WI38 (cell line): ENCODE data around the gene STMND1.
A peak's percentile ranks its signal among the peaks of the same experiment; 100 is the strongest.

ENCODE experiments used
- H3K4me3 ChIP-seq: 2 replicates; pipeline ENCODE4 v1.5.1; 2011; ENCODE audit warnings: low read depth, mild to moderate bottlenecking, control low read depth, low read length
- CTCF ChIP-seq: IDR thresholded peaks from 2 replicates; pipeline ENCODE4 v1.5.1; 2012; ENCODE audit warnings: low read depth, mild to moderate bottlenecking, control low read depth, low read length

The STMND1 gene

GRCh38 chr6:17086469-17086868, 15.4 kb upstream of the STMND1 start:
- TF ChIP-seq CTCF, result peak; percentile 50
- H3K4me3 ChIP-seq, result no peak overlapping the region

GRCh38 chr6:17088091-17088611, 13.7 kb upstream of the STMND1 start:
- TF ChIP-seq CTCF, result no peak
- no peak overlapping the region for H3K4me3 ChIP-seq

- peak; percentile 31; the same call in 1 of the 2 replicates for TF ChIP-seq CTCF
- H3K4me3 ChIP-seq, result no peak overlapping the region
Observed at GRCh38 chr6:17091122-17091521, 10.7 kb upstream of the STMND1 start.

DNA sequence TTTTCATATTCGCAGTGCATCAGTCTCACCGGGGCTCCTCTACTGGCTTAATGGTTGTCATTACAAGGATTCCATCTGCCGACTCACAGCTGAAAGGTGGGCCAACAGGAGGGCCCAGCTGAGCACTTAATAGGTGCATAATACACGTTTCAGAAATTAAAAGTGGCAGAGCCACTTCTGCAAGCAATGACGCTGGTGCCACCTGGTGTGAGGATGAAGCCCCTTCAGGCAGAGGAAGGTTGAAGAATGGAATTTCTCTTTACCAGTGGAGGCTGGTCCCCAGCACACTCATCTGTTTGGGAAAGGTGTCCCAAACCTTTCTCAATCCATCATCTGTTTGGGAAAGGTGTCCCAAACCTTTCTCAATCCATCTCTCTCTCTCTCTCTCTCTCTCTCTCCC, 8.2 kb upstream of the STMND1 start:
- TF ChIP-seq CTCF, result peak; percentile 23; the same call in 1 of the 2 replicates
- no peak overlapping the region for H3K4me3 ChIP-seq

DNA sequence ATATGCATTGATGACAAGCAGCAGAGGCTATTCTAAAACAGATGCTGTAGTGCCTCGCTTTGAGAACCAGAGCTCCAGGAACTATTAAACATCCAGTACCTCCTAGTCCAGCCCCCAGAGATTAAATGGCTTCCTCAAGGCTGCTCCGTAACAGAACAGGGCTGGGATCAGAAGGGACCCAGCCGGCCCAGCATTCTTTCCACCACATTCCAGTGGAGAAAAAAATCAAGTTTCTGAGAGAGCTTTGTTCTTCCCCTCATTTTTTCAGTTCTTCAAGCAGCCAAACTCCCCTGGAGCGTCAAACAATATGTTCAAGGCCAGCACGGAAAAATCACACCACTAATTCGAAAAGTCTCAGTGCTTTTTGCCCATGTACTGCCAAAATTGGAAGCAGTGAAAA, 5.8 kb upstream of the STMND1 start:
- no peak overlapping the region for H3K4me3 ChIP-seq
- TF ChIP-seq CTCF, result no peak

- H3K4me3 ChIP-seq, result no peak overlapping the region
- no peak for TF ChIP-seq CTCF
Observed at GRCh38 chr6:17096652-17097051, 5.2 kb upstream of the STMND1 start.

GRCh38 chr6:17097982-17098381, 3.9 kb upstream of the STMND1 start:
- TF ChIP-seq CTCF, result no peak
- no peak overlapping the region for H3K4me3 ChIP-seq
